SK-N-SH (cell line): ENCODE results near the gene CLDN19.

Source experiments
- EP300 ChIP-seq, 2 experiments: IDR thresholded peaks; 2 replicates each; pipeline versions ENCODE4 v1.4.0 to v1.6.1; 2012; ENCODE audit warnings: borderline replicate concordance in 1 of 2, low read depth in 1 of 2, low read length in 1 of 2
- FOSL2 ChIP-seq: IDR thresholded peaks from 2 replicates; pipeline ENCODE4 v1.4.0; 2012; ENCODE audit warnings: low read depth, mild to moderate bottlenecking, moderate library complexity, borderline replicate concordance
- FOXJ3 ChIP-seq: sonication (generic); formaldehyde crosslinking; IDR thresholded peaks from 2 replicates; pipeline ENCODE4 v1.5.1; 2020; ENCODE audit warnings: mild to moderate bottlenecking, missing genetic modification reagents
- NFIC ChIP-seq: IDR thresholded peaks from 2 replicates; pipeline ENCODE4 v1.4.0; 2012; ENCODE audit warnings: borderline replicate concordance
- POLR2AphosphoS5 ChIP-seq: IDR thresholded peaks from 2 replicates; pipeline ENCODE4 v1.6.1; 2012; ENCODE audit warnings: low read depth, low read length
- TEAD4 ChIP-seq: IDR thresholded peaks from 2 replicates; pipeline ENCODE4 v1.4.0; 2012; ENCODE audit warnings: mild to moderate bottlenecking, borderline replicate concordance; ENCODE audit not compliant: insufficient read depth
- USF2 ChIP-seq: fragments of 150-350 bp; IDR thresholded peaks from 2 replicates; pipeline ENCODE4 v1.6.1; 2017; ENCODE audit warnings: antibody characterized with exemption, low read length, low read depth, borderline replicate concordance
- TF ChIP-seq, protein P1 (sequence below): IDR thresholded peaks from 2 replicates; pipeline ENCODE4 v1.4.0; 2012; ENCODE audit warnings: low read depth
- TF ChIP-seq, protein P2 (sequence below): fragments of 200-600 bp; sonication (generic); IDR thresholded peaks from 2 replicates; pipeline ENCODE4 v1.6.1; 2017; ENCODE audit warnings: antibody characterized with exemption, mild to moderate bottlenecking, moderate library complexity
- TF ChIP-seq, protein P3 (sequence below): IDR thresholded peaks from 2 replicates; pipeline ENCODE4 v1.4.0; 2012; ENCODE audit warnings: low read depth, borderline replicate concordance

GRCh38 chr1:42720868-42721267 lies 19.2 kb downstream of the CLDN19 start:
- TF ChIP-seq POLR2AphosphoS5 (no peak), NFIC (no peak), FOXJ3 (CRISPR knock-in tag) (no peak), TEAD4 (no peak), FOSL2 (no peak), USF2 (no peak), EP300 (IDR thresholded peaks at IDR 0.05; ENCODE audit: borderline replicate concordance in 1 of 2, low read depth in 1 of 2, low read length in 1 of 2) (no peak)
- TF ChIP-seq, protein P1, sequence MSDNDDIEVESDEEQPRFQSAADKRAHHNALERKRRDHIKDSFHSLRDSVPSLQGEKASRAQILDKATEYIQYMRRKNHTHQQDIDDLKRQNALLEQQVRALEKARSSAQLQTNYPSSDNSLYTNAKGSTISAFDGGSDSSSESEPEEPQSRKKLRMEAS = no peak
- TF ChIP-seq, protein P2, sequence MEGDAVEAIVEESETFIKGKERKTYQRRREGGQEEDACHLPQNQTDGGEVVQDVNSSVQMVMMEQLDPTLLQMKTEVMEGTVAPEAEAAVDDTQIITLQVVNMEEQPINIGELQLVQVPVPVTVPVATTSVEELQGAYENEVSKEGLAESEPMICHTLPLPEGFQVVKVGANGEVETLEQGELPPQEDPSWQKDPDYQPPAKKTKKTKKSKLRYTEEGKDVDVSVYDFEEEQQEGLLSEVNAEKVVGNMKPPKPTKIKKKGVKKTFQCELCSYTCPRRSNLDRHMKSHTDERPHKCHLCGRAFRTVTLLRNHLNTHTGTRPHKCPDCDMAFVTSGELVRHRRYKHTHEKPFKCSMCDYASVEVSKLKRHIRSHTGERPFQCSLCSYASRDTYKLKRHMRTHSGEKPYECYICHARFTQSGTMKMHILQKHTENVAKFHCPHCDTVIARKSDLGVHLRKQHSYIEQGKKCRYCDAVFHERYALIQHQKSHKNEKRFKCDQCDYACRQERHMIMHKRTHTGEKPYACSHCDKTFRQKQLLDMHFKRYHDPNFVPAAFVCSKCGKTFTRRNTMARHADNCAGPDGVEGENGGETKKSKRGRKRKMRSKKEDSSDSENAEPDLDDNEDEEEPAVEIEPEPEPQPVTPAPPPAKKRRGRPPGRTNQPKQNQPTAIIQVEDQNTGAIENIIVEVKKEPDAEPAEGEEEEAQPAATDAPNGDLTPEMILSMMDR = no peak
- TF ChIP-seq, protein P3, sequence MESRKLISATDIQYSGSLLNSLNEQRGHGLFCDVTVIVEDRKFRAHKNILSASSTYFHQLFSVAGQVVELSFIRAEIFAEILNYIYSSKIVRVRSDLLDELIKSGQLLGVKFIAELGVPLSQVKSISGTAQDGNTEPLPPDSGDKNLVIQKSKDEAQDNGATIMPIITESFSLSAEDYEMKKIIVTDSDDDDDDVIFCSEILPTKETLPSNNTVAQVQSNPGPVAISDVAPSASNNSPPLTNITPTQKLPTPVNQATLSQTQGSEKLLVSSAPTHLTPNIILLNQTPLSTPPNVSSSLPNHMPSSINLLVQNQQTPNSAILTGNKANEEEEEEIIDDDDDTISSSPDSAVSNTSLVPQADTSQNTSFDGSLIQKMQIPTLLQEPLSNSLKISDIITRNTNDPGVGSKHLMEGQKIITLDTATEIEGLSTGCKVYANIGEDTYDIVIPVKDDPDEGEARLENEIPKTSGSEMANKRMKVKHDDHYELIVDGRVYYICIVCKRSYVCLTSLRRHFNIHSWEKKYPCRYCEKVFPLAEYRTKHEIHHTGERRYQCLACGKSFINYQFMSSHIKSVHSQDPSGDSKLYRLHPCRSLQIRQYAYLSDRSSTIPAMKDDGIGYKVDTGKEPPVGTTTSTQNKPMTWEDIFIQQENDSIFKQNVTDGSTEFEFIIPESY = no peak
